HG03432 (cell line): ENCODE results near the gene COL8A1.
A peak's percentile ranks its signal among the peaks of the same experiment; 100 is the strongest.

ENCODE experiments used
- ATAC-seq: cut with Tn5 transposase; IDR thresholded peaks from one replicate; pipeline ENCODE4 v1.9.1; 2021; ENCODE audit warnings: mild to moderate bottlenecking, moderate library complexity; ENCODE audit not compliant: unreplicated experiment

The COL8A1 gene

DNA sequence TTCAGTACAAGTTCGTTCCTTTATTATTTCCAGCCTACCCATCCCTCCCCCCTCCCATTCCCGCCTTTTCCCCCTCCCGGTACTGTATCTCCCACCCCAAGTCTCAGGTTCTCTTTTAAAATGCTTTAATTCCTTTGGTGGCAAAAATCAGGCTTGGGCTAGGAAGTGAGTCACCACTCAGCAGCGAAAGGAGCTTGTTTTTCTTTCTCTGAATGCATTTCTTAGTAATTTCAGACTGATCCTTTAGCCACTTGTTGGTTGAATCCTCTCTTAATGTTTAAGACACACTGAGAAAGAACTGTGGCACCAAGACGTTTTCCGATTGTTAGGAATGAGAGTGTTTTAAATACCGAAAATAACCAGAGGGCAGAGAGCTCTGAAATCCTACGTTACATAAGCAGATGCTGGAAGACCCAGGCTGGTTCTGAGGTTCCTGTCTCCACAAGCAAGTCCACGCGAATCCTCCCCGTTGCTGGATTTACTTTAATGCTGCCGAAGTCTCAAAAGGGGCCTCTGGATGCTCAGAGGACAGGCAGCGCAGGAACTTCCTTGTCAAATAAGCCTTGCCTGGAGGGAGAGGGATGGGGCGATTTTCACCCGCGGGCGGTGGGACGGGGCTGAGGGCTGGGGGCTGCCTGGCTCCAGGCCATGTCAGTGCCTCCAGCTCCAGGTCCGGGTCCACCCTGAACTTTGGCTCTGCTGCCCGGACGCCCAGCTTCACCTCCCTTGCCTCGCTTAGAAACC is 854 bp upstream of the COL8A1 start:
- no peak for ATAC-seq

DNA sequence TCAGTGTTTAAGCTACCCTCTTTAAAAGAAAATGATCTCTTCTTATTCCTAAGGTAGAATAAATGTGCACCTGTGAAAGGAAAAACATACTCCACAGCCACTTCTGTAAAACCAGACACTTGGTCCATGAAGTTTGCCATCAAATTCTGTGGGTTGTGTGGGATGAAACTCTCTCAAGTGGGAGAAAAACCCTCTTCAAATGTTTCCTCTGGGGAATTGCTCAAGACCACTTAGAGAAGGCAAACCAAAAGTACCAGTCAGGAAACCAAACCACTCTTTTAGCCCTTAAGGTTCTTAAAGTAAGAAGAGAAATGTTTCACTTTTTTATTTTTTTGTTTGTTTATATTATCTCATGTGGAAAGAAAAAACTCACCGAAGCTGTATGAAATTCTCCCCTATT is 1.2 kb downstream of the COL8A1 start:
- no peak for ATAC-seq

DNA sequence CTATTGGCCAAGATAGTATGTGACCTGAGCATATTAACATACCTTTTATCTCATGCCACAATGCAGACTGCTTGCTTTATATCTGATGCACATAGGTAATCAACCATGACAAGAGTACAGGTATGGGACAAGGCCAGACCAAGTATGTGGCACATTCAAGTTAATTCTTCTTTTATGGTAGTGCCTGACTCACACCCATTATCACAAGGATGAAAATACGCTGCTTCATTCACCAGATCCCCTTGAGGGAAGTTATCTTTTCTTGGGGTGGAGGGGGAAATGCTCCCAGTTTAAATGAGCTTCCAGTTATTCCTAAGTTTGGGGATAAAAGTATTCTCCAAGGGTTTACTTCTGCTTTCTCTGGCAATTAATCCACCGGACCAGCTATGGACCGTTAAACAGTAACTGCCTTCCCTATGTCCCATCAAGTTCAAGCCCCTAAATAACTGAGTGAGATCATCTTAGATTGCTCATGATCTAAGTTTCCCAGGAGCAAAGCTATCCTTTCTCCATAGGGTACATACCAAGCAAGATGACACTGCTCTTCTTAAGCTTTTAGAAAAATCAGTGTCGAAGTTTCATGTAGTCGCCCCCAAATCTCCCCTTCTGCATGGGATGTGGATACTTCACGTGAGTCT is 1.9 kb downstream of the COL8A1 start:
- ATAC-seq = no peak

DNA sequence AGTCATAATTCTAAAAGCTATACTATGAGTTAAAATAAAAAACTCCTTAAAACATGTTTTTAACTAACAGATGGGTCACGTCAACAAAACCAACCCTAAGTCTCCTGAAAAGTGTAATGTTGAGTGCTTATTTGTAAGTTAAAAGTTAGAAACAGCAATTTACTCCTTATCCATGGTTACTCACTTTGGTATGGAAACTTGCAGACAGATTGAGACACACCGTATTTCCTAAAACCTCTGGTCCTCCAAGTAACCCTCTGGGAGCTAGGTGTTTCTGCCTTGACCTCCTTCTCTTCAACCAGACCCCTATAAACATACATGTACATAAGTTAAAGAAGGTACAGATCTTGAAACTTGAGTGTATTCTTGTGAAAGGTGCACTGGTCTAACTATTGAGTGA is 3.1 kb downstream of the COL8A1 start:
- no peak for ATAC-seq

DNA sequence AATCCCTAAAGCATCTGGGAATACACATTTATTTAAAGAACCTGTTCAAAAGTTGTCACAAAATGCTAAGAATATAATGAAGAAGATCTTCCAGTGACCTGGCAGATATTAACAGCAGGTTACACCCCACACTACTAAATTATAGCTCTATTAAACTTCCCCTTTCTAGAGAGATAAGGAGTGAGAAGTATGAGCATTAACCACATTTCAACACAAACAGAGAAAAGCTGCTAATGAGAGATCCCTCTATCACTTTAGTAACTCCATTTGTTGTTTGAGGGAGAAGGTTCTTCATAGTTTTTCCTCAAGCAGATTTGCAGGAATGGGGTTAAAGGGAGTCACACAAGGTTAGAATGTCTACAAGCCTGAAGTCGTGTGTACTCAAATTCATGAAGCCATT is 3.6 kb downstream of the COL8A1 start:
- no peak for ATAC-seq

DNA sequence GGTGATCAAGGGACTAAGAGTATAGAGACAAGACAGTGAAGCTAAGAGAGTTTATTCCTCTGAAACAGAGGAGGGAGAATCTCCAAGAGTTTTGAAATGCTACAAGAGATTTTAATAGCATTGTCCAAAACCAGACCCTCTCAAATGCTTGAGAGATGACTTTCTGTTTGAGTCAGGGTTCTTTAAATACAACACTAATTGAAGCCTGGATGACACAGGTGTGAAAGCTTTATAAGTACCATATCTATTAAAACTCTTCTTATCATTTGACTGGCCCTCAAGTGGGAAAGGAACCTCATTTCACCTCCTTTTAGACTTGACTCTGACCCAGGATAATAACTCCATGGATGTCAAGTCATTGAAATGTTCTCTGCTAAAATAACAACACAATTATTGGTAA is 5.6 kb downstream of the COL8A1 start:
- no peak for ATAC-seq

DNA sequence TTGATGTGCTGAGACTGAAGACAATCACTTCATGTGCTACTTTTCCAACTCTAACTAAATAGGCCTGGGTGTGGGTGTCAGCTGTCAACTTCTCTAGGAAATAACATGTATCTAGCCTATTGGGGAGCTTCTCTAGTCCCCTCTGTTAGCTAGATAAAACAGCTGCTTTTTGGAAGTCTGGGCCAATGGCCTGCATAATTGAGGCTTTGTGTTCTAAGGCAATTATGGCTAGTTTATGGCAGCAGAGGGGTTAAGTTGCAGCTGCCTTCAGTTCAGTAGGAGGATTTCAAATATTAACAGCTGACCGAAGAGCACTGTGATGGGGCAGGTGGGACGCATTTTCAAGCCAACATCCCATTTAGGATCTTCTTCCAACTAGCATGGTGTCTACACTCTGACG is 6.4 kb downstream of the COL8A1 start:
- ATAC-seq = no peak

DNA sequence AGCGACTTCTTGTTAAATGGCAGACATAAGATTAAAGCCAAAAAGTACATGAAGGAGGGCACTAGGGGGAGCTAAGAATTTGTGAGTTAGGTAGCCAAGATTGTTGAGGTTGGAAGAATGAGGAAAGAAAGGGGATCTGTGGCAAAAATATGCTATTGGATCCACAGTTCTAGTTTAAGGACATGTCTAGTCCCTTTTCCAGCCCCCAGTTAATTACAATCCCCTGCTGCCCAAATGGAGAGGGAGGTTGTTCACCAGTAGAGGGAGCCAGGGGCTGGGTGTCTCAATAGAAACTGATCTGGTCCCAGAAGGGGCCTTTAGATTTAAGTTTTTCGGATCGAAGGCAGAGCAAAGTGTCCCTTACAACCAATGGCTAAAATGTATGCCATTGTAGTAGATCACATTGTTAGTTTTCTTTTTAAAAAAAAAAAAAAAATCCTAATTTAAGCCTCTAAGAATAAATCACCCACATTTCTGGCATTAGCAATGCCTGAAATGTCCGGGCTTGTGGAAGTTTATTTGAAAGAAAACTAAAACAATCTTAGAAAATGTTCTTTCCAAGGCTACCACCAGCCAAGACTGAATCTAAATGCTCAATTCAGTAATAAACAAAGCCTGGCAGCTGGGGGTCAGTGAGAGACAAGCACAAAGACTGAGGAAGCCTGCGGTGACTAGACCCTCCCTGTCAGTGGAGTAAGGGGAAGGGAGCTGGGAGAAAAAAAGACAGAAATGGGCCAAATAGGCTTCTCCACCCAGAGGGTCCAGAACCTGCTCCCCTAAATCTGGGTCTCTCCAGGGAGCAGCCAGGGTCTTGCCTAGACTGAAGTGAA is 7.1 kb downstream of the COL8A1 start:
- ATAC-seq = no peak

DNA sequence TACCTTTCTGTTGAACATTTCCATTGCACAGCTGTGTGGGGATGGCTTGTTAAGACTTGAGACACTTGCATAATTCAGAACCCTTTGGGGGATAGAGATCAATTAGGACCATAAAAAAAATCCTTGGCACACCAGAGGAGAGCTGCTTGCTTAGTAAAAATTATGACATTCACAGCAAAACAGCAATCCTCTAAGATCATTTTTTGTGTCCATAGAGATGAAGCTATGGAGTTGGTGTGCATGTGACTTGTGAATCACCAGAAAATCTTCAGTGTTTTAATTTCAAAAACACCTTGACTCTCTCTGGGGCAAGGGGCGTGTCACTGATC is 7.7 kb downstream of the COL8A1 start:
- ATAC-seq = no peak

DNA sequence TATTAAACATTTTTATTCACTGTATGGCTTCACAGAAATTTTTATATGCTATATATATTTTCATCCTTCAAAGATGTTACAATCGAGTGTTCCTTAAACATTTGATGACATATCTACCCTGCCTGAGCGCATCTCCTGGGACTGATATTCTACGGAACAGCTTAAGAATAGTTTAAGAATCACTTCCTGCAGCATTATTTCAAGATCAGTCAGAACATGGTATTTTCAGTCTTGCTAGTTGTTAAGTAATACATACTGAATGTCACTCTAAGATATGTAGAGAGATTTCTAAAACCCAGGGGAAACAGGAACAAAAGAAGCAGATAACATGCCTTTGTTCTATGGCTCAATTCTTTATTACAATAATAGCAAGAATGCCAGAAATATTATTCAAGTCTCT is 8.7 kb downstream of the COL8A1 start:
- no peak for ATAC-seq

DNA sequence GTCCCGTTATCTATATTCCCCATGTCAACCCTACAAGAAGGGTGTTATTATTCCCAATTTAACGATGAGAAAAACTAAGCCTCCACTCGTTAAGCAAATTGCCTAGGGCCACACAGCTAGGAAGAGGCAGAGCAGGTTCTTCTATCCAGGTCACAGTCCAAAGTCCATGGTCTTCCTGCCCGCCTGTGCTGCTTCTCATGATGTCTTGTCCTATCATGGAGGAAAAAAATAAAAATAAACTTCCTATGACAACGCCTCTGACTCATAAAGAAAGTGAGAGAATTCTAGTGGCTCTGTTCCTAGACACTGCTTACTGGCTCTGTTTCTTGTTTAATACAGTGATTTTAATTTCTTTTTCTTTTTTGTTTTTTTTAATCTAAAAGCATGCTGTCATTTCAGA is 9.7 kb downstream of the COL8A1 start:
- peak; percentile 60 for ATAC-seq

DNA sequence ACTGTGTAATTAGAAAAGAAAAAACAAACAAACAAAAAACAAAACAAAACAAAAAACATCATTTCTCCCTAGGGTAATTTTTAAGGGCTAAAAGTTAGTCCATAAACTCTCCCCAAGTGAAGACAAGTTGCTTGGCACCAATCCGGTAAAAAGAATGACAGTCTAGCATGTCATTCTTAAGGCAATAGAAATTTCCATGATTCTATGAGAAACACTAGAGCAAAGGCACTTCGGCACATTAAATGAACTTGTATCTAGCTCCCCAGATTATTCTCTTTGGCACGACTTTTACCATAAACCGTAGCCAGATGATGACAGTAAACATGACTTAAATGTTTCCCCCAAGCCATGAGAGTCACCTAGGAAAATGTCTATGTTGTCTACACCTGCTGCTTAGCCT is 10.1 kb downstream of the COL8A1 start:
- no peak for ATAC-seq

DNA sequence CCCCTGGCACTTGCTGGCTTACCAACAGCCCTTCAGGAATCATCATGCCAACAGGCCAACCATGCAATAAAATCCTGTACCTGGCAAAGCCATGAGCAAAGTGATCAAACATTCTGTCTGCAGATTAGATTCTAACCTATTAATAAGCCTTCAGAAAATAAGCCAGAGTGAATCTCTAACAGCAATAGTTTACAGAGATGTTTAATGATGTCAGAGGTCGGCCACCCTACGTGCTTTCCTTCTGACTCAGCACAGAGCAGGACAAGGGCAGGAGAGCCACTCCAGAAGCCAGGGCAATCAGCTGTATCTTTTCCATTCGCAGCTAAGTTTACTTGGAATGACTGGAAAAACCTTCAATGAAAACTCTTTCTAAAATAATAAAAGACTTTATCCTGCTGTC is 13.1 kb downstream of the COL8A1 start:
- no peak for ATAC-seq

DNA sequence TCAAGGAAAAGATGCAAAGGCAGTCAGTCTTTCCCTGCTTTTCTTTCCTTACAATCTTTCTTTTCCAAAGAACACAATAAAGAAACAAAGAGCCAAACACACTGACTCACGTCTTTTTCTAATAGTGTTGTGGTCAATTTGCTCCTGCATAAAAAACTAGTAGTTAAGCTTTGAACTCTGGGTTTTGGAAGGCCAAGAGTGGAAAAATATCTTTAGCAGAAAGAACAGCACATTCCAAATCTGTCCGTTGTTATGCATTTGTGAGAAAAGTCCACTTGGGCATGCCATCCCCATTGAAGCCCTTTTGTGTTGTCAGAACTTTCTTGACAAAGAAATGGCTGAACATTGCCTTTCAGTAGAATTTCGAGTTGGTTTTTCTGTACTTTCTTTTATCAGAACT is 18.2 kb downstream of the COL8A1 start:
- no peak for ATAC-seq

DNA sequence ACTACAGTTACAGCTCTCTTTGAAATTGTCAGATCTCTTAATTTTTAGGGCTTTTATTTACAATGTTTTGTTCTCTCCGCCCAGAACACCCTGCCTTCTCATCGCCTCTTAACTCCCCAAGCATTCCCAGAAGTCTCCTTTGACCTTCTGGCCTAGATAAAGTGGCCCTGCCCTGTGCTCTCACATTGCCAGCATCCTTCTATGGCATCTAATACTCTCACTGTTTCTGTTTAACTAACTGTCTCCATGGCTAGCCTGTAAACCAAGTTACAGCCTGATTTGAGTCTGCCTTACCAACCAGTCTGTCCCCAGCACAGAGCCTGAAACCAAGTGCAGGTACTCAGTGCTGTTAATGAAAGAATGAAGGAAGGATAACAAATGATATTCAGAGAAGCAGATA is 19.9 kb downstream of the COL8A1 start:
- no peak for ATAC-seq

DNA sequence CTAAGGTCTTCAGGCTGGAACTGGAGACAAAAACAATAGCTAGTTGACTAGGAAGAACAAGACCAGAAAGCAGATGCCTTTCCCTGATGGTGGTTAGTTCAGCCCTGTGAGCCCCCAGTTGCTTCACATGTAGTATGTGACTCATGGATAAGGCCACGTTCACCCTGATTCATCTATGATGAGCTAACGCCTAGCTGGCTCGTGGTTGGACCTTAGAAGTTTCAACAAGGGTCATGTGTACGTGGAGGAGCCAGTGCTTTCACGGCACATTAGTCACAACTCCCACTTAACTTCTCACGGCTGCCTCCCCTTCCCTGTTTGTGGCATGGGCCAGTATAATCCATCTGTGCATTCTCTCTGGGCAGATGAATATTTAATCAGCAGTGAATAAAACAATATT is 20.6 kb downstream of the COL8A1 start:
- no peak for ATAC-seq

DNA sequence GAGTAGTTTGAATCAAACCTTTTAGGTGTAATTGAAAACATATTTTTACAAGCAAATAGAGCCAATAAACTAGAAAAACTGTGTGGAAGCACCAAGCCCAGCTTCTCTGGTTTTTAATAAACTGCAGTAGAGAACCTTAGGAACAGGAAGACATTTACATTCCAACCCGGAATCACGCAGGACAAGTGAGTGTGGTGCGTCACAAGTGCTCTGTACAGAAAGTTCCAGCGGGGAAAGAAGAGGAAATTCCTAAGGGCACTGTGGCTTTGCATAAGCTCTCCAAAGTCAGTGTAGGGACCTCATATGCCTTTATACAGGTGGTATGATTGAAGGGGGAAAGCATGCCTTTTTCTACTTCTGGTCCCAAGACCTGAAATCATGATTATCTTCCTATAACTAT is 21.6 kb downstream of the COL8A1 start:
- no peak for ATAC-seq

DNA sequence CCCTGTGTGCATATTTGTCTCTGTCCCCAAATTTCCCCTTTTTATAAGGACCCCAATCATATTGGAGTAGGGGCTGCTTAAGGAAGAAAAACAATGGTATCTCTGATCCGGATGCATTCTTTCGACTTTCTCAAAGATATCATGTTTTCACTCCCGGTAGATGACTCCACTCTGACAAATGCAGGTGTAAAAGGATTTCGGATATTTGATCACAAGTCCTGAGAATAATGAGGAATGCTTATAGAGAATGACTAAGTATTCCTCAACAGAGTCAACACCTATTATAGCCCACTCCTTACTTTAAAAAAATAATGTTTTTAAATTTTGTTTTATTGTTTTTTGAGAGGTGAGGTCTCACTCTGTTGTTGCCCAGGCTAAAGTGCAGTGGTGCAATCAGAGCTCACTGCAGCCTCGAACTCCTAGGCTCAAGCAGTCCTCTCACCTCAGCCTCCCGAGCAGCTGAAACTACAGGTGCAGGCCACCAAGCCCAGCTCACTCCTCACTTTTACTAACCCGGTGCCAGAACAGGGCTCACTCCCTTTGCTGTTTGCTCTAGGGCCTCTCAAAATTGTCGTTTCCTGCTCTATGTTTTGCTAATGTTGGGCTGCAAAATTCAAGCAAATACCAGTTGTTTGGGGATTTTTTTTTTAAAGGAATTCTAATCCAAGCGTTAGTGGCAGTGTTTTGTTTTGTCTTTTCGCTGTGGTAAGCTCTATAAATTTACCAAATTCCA is 24.6 kb downstream of the COL8A1 start:
- ATAC-seq = no peak

DNA sequence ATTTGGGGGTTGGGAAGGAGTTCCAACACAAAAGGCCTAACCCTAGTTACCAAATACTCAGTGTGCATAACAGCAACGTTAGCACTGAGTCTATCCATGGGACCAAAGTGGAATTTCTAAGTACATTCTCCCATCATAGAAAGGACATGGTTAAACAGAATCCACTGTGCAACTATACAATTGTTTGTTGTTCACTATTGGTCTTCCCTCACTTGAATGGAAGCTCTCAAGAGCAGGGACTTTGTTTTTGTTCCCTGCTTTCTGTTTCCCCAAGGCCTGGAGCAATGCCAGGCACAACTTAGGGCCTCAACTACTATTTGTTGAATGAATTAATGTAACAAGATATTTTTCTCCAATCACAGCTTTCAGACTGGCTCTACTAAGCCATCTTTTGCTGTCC is 25.6 kb downstream of the COL8A1 start:
- no peak for ATAC-seq

DNA sequence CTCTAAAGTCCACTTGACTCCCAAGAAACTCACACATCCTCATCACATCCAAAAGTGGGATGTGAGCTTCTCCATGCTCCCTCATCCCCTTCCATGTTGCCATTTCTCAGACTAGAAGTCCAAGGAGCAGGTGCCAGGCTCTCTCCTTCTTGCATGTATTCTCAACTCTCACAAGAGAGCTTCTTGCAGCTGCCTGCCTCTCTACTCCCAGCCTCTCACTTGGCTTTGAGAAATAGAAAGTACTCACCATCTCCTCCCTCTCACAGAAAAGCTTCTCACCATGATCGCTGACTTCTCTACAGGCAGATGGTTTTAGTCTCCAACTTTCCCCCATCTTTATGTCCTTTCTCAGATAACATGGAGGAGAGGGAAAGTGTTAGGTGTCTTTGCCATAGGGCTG is 26.6 kb downstream of the COL8A1 start:
- ATAC-seq = no peak

DNA sequence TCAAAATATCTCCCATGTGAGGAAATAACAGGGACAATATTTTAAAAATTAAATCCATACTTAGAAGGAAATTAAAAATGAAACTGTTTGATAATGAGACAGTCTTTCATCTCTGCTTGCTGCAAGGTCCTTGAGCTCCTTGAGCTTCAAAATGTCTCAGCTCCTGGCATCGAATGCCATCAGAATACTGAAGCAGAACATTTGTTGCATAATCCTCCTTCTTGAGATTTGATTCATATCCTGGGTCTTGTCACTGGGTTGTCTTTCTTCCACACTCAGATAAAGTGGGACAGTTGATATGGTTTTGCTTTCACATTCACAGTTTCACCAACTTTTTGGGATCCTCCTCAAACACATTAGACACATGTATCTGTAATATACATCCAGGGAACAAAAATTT is 27.8 kb downstream of the COL8A1 start:
- ATAC-seq = no peak

DNA sequence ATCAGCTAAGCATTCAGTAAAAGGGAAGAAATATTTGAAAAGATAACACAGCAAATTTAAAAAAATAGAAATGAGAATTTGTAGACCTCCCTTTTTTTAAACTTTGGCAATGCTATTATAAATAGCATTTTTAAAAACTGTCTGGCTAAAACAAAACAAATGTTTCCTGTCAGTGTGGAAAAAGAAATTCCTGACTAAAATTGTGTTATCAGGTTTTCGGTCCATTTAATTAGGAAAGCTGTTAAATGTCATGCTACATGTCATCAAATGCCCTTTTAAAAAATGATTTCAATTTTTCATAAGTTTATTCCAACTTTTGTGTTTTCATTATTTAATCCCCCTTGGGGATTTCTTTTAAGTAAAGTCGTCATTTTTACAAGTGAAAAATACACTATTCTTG is 29.6 kb downstream of the COL8A1 start:
- ATAC-seq = no peak
